ENCODE measurements around the gene SCARB2.
A peak's percentile ranks its signal among the peaks of the same experiment; 100 is the strongest.

GRCh38 chr4:76198411-76199237 lies 15.0 kb downstream of the SCARB2 start:
- no peak for TF ChIP-seq CTCF (IDR thresholded peaks at IDR 0.05; ENCODE audit: low read depth, low read length, missing input control)
- TF ChIP-seq GABPA (IDR thresholded peaks at IDR 0.05 in 1 of 2, conservative IDR thresholded peaks at IDR 0.05 in 1 of 2), result no peak
- TF ChIP-seq ZBTB33 (IDR thresholded peaks at IDR 0.05), result no peak
- no peak for TF ChIP-seq RAD21 (IDR thresholded peaks at IDR 0.05)
- TF ChIP-seq REST (IDR thresholded peaks at IDR 0.05), result no peak
- TF ChIP-seq TAF1 (conservative IDR thresholded peaks at IDR 0.05), result no peak
- TF ChIP-seq EGR1 (IDR thresholded peaks at IDR 0.05; ENCODE audit: low read depth in 2 of 2), result no peak
- peak in 1 of 2 donors; percentile 13 for TF ChIP-seq JUND (IDR thresholded peaks at IDR 0.05)
- TF ChIP-seq HNF4G (IDR thresholded peaks at IDR 0.05), result no peak
- TF ChIP-seq SP1 (IDR thresholded peaks at IDR 0.05), result peak; percentile 24

All from liver (tissue), 3 donors.